HPDE6-E6E7 (cell line): ENCODE measurements around the gene C1QTNF5.

Experiments used
- DNase-seq: peaks from one replicate; pipeline ENCODE4 v3.0.0; 2011; ENCODE audit warnings: missing footprints; ENCODE audit errors: extremely low spot score

C1QTNF5 gene

DNA sequence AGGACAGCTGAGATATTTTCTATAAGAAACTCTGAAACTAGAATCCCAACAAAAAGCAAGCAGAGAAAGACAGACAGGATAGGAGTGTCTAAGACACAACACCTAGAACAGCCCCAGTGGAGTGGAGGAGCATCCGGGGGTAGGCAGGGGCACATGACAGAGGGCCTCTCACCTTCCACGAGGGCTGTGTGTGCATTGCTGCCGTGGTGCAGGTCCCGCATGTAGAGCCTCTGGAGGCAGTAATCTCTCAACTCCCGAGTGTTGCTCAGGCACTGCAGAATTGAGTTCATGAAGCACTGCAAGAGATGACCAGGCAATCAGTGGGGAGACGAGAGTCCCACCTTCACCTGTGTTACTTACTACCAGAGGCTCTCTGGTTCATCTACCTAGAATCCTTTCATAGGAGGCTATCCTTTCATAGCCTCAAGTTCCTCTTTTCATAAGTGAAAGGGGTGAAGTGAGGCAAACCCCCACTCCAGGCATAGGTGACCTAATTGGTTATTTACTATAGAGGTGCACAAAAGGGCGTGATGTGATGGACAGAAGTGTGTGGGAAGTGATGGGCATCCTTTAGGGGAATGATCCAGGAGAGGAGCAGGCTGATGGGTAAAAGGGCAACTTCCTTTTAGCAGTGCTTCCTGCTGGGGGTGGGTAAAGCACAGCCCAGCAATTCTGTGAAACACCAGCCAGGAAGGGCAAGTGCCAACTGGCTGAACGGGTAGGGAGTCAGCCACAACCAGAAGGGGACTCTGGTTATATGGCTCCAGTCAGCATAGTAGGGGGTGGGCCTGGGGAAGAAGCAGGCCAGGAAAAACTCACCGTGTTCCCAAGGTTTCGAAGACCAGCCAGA lies 18.9 kb upstream of the C1QTNF5 start:
- no peak for DNase-seq

DNA sequence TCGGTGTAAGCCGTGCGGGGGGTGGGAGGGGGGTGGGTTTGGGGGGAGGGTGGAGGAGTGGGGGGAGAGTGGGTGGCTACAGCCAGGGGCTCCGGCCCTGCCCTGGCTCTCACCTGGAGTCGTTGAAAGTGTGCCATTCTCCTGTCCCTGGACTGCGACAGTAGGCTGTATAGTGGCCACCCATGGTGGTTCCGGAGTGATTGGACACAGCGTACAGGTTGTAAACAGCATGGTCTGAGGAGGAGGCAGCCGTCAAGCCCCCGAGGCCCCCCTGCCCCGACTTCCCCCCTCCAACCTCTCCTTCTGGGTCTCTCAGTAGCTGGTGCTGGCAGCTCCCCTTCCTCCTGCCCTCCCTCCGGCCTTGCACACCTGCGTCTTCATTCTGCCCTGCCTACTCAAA lies 16.4 kb upstream of the C1QTNF5 start:
- DNase-seq, result no peak

DNA sequence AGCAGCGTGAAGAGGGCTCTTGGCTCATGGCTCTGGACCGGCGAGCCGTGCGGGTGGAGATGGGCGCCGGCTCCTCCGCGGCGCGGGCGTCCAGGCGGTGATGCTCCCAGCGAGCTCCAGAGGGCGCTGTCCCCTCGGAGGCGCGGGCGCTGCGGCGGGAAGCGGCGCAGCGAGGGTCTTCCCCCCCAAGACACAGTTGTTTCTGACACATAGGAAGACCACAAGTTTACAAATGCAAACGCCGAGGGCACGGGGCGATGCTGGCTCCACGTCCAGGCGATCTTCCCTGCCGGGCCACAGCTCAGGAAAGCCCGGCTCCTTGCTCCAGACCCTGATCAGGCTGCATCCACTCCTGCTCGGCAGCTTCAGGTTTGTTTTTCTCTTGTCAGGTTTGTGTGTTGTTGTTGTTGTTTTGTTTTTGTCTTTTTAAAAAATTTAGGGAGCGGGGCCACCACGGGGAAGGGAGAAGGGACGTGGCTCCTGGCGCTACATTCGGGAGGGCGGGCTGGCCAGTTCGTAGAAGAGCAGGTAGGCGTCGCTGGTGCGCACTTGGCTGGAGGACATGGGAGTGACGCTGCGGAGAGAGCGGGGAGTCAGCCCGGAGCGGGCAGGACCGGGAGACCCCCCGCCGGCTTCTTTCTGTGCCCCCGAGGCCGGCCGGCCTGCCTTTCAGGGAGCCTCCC lies 15.8 kb upstream of the C1QTNF5 start:
- DNase-seq, result no peak

DNA sequence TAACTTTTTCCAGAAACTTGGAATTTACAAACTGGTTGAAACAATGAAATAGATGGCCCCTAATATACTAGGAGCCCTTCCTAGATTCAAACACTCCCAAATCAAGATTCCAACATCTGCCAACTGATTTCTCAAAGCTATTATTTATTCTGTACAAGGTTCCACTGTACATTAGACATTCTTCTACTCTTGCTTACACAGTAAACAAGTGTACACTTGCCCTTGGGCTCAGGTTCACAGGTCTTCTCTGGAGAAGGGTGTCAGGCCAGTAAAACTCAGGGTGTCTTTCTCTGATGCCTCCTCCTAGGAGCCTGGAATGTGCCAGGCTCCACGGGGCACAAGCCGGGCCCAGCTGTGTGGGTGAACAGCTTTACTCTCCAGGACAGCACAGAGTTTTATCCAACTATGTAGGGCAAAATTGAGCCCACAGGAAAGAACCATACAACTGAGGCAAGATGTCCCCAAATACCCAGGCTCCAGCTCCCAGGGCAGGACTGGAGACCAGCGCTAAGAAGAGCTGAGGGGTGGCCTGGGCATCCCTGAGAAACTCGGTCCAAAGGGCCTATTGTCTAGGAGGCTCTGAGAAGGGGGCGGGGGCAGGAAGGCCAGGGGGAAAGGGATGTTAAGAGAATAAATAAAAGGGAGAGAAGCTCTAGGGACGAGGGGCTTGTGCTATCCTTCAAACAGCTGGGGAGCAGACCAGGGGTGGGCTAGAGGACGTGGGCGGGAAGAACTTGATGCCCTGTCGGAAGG lies 14.6 kb upstream of the C1QTNF5 start:
- DNase-seq, result no peak

DNA sequence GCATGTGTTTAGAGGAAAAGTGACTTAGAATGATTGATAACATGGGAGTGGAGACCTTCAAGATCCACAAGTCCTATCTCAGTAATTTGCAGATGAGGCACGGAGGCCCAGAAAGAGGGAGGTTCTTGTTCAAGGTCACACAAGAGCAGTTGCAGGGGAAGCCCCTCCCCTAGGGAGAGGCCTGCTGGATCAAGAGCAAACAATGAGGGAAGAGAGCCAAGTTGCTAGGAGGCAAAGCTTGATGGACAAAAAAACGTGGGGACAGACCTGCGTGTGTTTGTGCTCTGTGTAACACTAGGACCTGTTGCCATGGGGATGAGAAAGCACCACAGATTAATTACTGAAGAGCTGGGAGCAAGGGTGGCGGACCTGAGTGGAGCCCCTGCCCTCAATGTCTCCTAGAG lies 12.2 kb upstream of the C1QTNF5 start:
- no peak for DNase-seq

DNA sequence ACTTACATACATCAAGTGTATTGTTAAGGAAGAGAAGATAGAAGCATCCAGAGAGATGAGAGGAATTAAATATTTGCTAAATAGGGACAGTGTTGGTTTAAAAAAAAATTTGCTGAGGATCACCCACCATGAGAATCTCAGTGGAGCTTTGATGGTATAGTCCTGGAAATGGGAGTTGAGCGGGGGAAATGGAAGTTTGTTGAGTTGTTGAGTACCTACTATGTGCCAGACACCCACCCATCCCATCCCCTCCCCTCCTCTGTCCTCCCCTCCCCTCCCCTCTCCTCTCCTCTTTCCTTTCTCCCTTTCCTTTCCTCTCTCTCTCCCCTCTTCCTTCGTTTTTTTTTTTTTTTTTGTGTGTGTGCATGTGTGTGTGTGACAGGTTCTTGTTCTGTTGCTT lies 10.5 kb upstream of the C1QTNF5 start:
- DNase-seq, result no peak

DNA sequence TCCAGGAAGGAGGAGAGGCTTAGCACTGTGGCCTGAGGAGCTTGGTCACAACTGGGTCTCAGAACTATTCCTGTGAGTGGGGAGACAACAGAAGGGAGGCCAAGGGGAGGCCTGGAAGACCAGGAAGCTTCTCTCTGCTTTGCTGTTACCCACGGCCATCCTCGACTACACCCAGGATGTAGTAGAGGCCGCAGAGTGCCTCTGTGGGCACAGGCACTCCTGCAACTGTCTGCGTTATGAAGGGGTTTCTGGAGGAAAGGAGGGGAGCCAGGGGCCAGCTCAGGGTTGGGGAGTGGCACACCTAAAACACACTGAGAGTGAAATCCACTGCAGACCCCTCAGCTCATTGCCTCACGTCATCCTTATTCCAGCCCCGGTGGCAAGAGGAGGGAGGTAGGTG lies 9.6 kb upstream of the C1QTNF5 start:
- DNase-seq, result no peak

DNA sequence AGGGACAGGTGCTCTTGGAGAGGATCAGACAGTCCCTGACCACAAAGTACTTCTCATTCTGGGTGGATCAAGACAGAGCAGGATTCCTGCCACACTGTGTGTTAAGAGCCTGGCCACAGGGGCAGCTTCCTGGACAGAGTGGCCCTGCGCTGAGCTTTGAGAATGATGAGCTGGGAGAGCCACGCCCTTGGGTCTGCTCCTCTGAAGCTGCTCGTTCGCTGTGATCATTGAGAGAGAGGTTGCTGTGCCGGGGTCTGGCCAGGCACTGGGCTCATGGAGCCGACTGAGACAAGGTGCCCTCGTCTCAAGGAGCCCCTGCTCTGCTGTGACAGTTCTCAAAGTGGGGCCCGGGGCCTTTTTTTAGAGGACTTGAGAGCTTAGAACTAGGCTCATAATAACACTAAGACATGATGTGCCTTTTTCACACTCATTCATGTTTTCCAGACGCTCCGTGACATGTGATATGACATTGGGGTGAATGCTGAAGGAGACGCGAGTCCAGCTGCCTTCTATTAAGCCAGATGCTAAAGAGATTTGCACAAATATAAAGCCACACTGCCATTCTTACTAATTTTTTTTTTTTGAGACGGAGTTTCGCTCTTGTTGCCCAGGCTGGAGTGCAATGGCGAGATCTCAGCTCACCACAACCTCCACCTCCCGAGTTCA lies 7.4 kb upstream of the C1QTNF5 start:
- no peak for DNase-seq

DNA sequence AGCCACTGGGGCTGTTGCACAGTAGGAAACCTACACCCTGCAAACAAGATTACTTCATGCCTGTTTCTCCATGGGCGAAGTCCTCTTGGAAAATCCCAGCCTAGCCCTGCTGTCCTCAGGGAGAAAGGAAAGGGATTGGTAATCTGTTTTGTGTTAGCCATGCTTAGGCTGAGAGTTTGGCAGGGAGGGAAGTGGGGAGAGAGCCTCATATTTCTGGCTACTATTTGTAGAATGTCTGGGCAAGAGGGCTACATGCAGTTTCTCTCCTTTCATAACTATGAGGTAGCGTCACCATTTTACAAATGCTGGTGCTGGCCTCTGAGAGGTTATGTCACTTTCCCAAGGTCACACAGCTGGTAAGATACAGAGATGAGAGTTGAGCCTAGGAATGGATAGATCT lies 6.6 kb upstream of the C1QTNF5 start:
- no peak for DNase-seq

DNA sequence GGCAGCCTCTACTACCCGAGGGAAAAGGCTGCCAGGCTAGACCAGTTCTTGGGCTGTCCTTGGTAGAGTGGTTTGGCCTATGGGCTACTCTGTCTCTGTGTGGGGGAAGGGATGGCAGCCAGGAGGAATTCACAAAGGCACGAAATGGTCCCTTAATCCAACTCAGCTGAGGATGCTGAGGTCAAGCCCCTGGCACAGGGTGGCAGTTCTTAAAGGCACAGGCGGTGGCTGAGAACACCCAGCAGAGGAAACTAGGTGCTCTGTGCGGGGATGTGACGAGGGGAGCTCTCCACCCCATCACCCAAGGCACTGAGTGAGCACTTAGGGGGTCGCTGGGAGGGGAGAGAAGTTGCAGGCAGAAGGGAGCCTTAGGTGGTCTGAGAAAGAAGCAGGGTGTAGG lies 5.9 kb upstream of the C1QTNF5 start, which contains the start of gene MFRP:
Gene MFRP (minus strand): TSS at position 101 of the 400 bp plus-strand sequence. CDS start 192 bp downstream, outside the sequence.
- DNase-seq, result no peak

DNA sequence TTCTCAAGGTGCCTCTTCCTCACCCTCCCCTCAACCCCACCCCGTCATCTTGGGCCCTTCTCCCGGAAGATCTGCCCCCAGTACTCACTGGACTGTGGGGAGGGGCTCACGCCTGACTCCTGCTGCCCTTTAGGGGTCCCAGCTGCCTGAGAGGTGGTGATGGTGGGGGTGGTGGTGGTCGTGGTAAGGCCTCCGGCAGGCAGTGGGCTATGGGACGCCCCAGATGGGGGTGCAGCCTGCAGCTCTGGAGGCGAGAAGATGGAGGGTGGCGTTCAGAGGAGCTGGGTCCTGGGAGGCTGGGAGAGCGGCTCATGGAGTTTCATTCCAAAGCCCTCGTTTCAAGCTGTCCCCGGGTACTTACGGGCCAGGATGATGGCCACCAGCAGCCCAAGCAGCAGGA lies 5.0 kb upstream of the C1QTNF5 start:
- DNase-seq, result no peak

DNA sequence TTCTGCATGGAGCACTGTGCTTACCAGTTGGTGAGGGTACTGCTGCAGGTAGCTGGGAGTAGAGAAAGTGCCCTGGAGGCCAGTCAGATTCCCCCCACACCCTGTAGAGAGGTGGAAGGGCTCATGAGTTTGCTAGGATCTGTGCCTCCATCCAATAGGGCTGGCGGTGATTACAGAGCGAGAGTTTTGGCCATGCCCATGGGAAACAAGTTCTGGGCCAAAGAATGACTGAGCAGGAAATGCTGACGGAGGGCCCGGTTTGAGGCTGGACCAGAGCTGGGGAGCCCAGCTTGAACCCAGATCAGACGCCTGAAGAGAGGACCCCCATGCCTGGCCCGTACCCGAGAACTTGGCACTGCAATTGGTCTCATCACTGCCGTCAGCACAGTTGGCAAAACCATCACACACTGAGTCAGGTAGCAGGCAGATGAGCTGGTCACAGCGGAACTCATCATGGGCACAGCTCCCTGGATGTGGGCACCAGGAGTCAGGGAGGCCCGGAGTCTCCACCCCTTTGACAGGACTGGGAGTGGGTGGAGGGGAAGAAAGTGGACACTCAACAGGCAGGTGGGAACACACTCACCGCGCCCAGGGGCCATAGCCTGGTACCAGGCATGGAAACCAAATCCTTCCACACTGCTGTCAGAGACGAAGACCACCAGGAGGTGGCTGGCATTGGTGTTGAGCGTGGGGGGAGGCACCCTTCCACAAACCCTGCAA lies 3.8 kb upstream of the C1QTNF5 start:
- DNase-seq, result no peak

DNA sequence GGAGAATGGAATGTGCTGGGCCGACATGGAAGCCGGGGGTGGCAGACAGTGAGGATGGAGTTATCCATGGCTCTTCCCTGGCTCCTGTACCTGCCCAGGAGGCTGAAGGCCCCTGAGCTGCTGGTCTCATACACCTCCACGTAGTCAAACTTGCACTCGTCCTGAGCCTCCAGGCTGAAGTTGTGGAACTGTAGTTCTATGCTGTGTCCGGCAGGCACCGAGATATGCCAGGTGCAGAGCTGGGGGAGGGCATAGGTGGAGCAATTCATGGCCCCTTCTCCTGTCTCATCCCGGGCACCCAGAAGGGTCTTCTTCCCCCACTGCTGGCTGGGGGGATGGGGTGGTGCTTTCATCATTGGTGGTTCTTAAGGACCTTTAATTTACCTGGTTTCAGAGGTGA lies 3.0 kb upstream of the C1QTNF5 start:
- DNase-seq, result no peak

DNA sequence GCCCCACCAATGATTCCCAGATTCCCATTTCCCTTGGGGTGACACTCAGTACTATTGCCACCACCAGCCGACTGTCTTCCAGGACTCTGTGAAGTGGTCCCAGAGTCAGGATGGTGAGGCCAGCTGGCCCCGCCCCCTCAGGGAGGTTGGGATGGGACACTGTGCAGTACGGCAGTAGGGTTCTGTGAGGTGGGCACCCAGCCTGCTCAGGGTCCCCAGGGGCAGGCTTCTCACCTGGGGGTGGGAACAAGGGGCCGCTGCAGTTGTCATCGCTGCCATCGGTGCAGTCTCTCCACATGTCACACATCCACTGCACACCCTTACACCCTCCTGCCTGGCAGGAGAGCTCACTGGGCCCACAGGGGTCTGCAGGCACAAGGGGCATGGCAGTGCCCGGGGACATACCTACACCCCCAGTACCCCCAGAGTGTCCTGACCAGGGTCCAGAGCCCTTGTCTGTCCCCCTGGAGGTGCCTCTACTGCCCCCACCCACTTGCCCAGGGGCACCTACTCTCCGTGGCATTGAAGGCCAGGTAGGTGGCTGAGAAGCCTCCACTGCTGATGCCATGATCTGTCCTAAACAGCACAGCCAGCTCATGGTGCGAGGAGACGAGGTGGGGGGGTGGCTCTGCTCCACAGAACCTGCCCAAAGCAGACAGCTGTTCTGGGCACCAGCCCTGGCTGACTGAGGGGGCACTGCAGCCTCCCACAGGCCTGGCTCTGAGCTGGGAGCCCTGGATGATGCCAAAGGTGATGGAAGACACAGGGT lies 1.9 kb upstream of the C1QTNF5 start:
- DNase-seq, result no peak

DNA sequence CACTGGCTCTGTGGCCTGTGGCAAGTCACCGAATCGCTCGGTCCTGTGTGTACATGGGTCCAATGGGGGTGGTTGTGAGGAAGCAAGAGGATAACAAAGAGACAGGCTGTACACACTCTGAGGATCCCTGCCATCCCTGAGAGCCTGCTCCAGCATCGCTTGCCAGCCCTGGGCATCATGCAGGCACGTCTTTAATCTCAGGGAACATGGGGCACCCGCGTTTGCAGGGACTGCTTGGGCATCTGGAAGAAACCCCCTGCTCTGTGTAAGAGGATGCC lies 1.3 kb upstream of the C1QTNF5 start:
- no peak for DNase-seq

DNA sequence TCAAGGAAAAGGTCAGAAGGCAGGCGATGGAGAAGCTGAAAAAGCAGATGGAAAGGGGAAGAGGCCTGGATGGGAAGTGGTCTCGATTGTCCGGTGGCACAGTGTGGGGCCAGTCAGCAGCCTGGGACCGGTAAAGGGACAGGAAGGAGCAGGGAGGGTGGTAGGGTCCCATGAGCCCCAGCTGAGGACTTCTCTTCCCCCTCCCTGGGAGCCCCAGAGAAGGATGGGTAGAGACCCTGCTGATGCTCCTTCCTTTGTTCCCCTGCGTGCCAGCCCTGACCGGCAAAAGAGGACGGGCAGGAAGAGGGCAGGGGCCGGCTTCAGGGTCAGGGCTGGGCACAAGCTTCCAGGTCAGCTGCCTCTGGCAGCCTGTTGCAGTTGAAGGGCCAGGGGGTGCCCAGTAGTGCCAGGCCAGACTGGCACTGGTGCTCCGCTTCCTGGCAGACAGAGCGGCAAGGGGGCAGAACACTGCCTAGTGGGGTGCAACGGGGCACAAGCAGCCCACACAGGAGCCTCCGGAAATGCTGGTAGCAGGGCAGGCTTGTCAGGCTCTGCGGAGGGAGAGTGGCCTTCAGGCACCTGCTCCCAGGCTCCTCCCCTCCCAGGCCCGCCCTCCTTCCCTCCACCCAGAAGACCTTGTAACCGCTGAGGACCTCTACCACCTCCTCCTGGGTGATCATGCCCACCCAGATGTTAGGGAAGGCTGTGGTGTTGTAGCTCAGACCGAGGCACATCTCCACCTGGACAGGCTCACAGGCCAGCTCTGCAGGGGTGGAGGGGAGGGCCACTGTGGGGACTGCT lies 739 bp upstream of the C1QTNF5 start:
- DNase-seq, result no peak

DNA sequence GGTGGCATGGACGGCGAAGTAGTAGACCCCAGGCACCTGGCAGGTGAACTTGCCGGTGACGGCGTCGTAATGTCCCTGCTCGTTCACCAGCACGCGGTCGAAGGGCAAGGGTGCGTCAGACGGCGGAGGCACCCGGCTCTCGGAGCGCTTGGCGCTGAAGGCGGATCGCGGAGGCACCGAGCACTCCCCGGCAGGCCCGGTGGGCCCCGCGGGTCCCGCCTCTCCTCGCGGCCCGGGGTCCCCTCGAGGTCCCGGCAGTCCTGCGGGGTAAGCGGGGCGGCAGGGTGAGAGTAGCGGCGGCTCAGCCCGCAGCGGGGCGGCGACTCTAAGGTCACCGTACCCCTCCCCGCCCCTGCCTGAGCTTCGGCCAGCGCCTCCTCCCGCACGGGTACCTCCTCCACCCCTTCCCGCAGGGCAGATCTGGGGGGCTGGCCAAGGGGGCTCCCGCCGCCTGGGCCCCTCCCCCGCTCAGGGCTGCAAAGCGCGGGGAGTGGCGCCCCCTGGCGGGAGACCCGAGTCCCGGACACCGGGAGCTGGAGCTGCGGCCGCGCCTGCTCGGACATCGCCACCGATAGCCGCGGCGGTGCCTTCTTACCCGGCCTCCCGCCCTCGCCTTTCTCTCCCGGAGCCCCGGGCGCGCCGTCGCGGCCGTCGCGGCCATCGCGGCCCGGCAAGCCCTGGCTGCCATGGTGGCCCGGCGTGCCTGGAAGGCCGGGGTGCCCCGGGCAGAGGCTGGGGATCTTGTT lies 921 bp downstream of the C1QTNF5 start:
- DNase-seq, result no peak

DNA sequence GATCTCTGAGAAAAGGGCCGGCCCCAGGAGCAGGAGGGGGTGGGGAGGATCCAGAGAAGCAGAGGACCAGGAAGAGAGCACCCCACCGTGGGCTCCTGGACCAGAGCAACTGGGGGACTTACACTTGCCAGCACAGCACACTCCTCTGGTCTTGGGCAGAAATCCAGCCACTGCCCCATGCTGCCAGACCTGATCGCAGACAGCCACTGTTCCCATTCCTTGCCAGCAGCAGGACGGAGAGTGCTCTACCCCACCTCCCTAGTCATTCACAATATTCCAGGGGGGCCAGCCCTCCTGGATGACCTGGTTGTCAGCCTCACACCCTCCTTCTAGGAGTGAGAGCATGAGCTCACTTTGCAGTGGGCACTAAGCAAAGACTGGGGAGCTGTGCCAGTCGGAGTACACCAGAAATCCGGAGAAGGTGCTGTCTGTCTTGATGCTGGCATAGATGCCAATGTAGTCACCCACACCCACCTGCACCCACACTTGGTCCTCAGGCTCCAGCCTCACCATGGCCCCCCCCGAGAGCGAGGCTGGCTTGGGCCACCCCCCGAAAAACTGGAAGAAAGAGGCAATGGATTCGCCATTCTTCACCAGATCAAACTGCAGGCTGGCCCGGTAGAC lies 1.6 kb downstream of the C1QTNF5 start:
- no peak for DNase-seq
